CD4-positive, alpha-beta T cell treated with Interleukin-2 at 100 ng/mL for 4 hours (primary cell): ENCODE measurements around the gene OTOF.
"Not testable (repeated sequence)": the region's sequence is repeated elsewhere in the genome, so short reads cannot be mapped to it uniquely, and the experiment has no call there.

Experiments
- DNase-seq: peaks from one replicate; pipeline ENCODE4 v3.0.0-alpha.2; 2020; ENCODE audit warnings: low spot score

OTOF gene

GRCh38 chr2:26479789-26480565, 2.1 kb upstream of the OTOF start:
- no peak for DNase-seq

DNA sequence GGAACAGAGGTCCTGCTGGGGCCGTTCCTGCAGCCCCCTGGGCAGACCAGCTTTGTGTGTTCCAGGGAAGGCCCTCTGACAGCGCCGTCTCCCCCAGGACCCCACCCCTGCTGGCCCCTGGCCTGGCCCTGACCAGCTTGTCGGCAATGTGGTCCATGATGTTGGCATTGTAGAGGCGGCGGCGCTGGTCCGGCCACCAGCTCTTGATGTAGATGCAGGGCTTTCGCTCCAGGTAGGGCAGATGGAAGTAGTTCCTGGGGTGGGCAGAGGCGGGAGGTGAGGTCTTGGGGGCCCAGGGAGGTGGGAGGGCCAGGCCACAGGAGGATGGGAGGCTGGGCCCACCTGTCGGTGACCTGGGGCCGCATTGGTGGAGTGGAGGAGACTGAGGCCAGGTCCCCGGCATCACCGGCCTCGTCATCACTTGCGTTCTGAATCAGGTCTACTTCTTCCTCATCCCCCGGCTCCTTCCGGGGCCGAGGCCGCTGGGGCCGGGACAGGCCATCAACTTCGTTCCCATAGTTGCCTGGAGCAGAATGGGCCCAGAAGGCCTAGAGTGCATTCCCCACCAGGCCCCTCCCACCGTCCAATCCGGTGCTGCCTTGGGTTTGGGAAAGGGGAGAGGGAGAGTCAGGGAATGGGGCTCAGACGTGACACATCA, 1.3 kb upstream of the OTOF start:
- DNase-seq: no peak

- no peak for DNase-seq
Observed at GRCh38 chr2:26478366-26478765, 442 bp upstream of the OTOF start.

GRCh38 chr2:26477126-26477910, 606 bp downstream of the OTOF start:
- no peak for DNase-seq

- DNase-seq: no peak
Observed at GRCh38 chr2:26475832-26476501, 2.0 kb downstream of the OTOF start.

DNA sequence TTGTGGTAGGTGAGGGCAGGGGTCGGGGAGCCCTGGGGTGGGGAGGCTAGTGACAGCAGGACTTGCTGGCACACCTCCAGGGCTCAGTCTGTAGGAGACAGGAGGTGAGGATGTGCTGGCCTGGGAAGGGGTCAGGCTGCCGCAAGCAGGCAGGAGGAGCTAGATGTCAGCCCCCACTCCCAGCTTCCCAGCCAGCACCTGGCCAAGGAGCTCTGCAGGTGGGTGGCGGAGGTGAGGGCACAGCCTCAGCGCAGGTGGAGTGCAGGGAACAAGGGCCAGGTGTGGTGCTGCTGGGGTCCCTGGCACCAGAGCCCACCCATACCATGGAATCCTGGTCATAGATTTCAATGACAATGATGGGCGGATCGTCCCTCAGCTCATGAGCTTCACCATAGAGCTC, 2.9 kb downstream of the OTOF start:
- DNase-seq: no peak

DNA sequence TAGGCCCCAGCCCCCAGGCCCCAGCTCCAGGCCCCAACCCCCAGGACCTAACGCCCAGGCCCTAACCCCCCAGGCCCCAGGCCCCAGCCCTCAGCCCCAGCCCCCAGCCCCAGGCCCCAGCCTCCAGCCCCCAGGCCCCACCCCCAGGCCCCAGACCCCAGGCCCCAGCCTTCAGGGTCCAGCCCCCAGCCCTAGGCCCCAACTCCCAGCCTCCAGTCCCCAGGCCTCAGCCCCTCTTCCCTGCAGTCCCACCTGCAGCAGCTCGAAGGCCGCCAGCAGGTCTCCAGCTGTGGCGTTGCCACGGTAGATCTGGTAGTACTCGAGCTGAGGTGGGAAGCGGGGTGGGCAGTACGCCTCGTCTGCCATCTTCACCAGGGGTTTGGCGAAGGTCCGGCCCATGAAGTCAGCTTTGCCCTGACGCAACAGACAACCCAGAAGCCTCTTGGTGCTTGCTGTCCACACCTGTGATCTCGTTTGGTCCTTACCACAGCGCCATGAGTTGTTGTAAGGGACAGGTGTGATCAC, 3.6 kb downstream of the OTOF start:
- DNase-seq: no peak

DNA sequence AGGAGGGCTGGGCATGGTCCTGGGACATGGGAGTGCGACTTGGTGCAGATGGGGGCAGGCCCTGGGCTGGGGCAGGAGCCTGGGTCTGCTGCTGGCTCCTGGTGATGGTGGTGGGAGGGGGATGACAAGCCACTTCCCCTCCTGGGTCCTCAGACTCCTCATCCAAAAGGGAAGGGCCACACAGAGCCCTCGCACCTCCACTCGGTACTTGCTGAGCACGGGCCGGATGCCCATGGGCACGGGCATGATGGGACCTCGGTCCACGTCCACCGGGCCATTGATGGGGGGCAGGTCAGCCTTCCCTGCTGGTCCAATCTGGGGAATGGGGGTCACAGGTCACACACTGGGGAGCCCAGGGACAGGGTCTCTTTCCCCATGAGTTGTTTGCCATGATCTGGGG, 4.1 kb downstream of the OTOF start:
- no peak for DNase-seq

GRCh38 chr2:26472821-26473655, 4.9 kb downstream of the OTOF start:
- DNase-seq: no peak

GRCh38 chr2:26471766-26472706, 5.9 kb downstream of the OTOF start:
- no peak for DNase-seq

GRCh38 chr2:26471289-26471688, 6.6 kb downstream of the OTOF start:
- no peak for DNase-seq

- no peak for DNase-seq
Observed at GRCh38 chr2:26470601-26471260, 7.2 kb downstream of the OTOF start.

DNA sequence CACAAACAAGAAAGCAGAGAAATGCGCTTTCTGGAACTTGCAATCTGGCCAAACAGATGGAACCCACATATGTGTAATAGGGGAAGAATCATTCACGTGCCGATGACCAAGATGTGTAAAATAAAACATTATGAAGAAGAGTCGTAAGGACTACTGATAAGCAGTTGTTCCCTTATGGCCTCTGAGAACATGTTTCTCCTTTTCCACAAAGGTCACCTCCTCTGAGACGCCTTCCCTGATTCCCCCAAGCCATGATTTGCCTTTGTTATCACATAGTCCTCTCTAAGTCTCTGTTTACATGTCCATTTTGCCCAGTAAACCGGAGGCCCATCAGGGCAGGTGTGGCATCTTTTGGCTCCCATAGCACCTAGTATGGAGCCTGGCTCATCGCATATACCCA, 8.0 kb downstream of the OTOF start:
- DNase-seq: no peak

- peak; percentile 41 for DNase-seq
Observed at GRCh38 chr2:26469092-26469710, 8.7 kb downstream of the OTOF start.

- not testable (repeated sequence) for DNase-seq
Observed at GRCh38 chr2:26468544-26468943, 9.4 kb downstream of the OTOF start.

- no peak for DNase-seq
Observed at GRCh38 chr2:26466662-26467310, 11.1 kb downstream of the OTOF start.

GRCh38 chr2:26465981-26466471, 11.9 kb downstream of the OTOF start:
- no peak for DNase-seq

DNA sequence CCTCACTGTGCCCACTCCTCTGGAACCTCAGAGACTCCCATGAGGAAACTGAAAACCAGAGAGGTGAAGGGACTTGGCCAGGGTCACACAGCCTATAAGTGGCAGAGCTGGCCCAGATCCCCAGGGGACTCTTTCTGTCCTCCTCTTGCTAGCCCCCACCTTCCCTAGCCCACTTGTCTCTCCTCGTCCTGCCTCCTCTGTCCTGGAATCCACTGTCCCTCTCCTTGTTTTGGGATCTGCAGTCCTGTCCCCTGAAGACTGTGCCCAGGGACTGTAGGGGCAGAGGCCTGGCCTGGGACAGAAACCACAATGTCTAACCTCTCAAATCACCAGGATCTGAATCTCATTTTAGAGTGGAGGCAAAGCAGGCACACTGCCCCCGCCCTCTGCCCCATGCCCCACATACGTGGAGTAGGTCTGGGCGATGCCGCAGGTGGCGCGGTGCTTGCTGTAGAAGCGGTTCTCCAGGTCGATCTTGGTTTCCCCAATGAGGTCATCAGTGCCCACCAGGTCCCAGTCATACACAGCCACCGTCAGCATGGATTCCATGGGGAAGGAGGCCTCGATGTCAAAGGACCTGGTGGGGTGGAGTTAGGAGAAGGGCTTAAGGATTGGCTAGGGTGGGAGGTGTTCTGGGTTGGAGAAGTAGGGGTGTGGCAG, 12.5 kb downstream of the OTOF start:
- no peak for DNase-seq
